ENCODE results near the gene SLC25A33. TPM values are rescaled to one million over a fixed set of nuclear protein-coding genes. Genes with fewer than 3 reads are reported as not detected.

The SLC25A33 gene
- total RNA-seq, 2 donors from 2014 or later = 9.6 to 13.6 TPM

DNA sequence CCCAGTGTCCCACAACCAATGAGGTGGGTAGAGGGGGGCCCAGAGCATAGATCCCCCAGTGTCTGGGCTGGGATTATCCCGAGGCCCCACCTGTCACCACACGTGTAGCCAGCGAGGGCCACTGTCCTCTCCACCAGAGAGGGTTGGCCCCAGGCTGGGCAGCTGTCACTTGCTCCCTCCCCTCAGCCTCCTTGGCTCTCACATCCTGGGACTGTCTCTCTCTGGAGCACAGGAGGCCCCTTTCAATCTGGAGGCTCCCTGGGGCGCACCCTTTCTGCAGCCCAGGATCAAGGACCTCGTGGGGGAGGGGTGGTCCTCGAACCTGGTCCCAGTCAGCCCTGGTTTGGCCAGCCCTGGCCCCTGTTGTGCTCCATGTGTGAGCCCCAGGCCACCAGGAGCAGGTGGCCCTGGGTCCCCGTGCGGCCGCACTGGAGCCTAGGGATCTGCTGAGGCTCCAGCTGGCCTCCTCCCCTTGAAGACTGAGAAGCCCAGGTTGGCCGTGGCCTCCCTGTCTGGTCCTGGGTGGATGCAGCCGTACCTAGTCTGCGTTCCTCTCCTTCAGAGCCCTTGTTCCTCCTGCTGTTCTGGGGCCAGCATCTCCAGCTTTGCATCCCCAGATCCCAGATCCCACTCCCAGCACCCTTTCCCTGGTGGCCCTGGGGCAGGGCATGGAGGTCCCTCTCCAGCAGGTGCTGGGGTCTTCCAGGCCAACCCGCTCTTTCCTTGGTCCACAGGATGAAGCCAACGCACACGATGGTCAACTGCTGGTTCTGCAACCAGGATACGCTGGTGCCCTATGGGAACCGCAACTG, 56.1 kb downstream of the SLC25A33 start:
- Mint-ChIP-seq H3K27ac (no peak overlapping the region), H3K4me3 (no peak overlapping the region), H3K9me3 (no peaks in the 10 kb centered on the region), H3K27me3 (ENCODE audit: insufficient read depth) (no peaks in the 10 kb centered on the region), H3K4me1 (peaks cover 28% of the 10 kb centered on the region), H3K36me3 (ENCODE audit: low read depth) (peaks cover 6% of the 10 kb centered on the region)
- TF ChIP-seq, protein P1, sequence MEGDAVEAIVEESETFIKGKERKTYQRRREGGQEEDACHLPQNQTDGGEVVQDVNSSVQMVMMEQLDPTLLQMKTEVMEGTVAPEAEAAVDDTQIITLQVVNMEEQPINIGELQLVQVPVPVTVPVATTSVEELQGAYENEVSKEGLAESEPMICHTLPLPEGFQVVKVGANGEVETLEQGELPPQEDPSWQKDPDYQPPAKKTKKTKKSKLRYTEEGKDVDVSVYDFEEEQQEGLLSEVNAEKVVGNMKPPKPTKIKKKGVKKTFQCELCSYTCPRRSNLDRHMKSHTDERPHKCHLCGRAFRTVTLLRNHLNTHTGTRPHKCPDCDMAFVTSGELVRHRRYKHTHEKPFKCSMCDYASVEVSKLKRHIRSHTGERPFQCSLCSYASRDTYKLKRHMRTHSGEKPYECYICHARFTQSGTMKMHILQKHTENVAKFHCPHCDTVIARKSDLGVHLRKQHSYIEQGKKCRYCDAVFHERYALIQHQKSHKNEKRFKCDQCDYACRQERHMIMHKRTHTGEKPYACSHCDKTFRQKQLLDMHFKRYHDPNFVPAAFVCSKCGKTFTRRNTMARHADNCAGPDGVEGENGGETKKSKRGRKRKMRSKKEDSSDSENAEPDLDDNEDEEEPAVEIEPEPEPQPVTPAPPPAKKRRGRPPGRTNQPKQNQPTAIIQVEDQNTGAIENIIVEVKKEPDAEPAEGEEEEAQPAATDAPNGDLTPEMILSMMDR (conservative IDR thresholded peaks at IDR 0.05) = no peak
- Histone ChIP-seq H3K4me1 (ENCODE audit: control insufficient read depth, insufficient read depth, low read length) (peaks cover 23% of the 10 kb centered on the region), H3K27ac (ENCODE audit: low read depth, low read length) (no peak overlapping the region), H3K36me3 (ENCODE audit: control insufficient read depth, insufficient read depth, low read length) (peaks cover 12% of the 10 kb centered on the region), H3K9ac (ENCODE audit: extremely low read depth, low read length, poor library complexity, severe bottlenecking) (no peak overlapping the region), H3K4me3 (ENCODE audit: low read length) (no peak overlapping the region), H3K9me3 (ENCODE audit: control insufficient read depth, low read length) (no peaks in the 10 kb centered on the region), H3K27me3 (ENCODE audit: control insufficient read depth, insufficient read depth, low read length, poor library complexity, severe bottlenecking) (no peaks in the 10 kb centered on the region)
- no peak for DNase-seq
- 88 to 89% methylated on average over 15 to 17 of the region's 17 CpGs for WGBS, 2 experiments (ENCODE audit: insufficient coverage in 1 of 2, insufficient read length in 1 of 2)

DNA sequence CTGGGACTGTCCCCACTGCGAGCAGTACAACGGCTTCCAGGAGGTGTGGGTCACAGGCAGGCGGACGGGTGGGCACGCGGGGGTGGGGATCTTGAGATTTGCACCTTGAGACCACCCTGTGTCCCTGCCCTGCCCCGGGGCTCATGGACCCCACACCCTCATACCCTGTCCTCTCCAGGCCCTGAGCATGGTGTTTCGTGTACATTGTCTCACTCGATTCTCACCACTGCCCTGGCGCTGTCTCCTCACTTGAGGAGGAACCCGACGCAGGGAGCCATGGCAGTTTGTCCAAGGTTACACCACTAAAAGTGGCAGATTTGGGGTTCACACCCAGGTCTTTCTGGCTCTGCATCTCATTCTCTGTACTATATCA, 56.7 kb downstream of the SLC25A33 start:
- WGBS, 2 experiments (ENCODE audit: insufficient coverage in 1 of 2, insufficient read length in 1 of 2) = 96 to 98% methylated on average over 12 of the region's 12 CpGs

DNA sequence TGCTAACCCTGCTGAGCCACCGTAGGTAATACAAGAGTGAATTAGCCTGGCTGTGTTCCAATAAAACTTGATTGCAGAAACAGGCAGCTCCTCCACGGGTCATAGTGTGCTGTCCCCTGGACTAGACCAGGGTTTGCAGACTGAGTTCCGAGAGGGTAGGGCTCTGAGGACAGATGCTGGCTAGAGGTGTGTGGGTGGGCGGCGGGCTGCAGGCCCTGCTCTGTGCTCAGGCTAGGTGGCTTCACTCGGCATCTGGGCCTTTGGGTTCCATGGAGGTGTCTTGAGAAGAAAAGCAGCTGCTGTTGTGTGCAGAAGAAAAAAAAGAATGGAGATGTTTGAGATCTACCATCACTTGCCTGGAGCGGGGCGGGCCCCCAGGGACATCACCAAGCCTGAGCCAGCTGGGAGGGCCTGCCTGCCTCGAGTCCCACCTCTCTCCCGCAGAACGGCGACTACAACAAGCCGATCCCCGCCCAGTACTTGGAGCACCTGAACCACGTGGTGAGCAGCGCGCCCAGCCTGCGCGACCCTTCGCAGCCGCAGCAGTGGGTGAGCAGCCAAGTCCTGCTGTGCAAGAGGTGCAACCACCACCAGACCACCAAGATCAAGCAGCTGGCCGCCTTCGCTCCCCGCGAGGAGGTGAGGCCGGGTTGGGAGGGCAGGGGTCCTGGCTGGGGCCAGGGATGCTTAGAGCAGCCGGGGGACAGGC, 57.3 kb downstream of the SLC25A33 start:
- Histone ChIP-seq H3K27me3 (ENCODE audit: control insufficient read depth, insufficient read depth, low read length, poor library complexity, severe bottlenecking) (no peaks in the 10 kb centered on the region), H3K4me1 (ENCODE audit: control insufficient read depth, insufficient read depth, low read length) (peaks cover 19% of the 10 kb centered on the region), H3K4me3 (ENCODE audit: low read length) (no peak overlapping the region), H3K36me3 (ENCODE audit: control insufficient read depth, insufficient read depth, low read length) (peaks cover 13% of the 10 kb centered on the region), H3K9me3 (ENCODE audit: control insufficient read depth, low read length) (no peaks in the 10 kb centered on the region), H3K27ac (ENCODE audit: low read depth, low read length) (no peak overlapping the region), H3K9ac (ENCODE audit: extremely low read depth, low read length, poor library complexity, severe bottlenecking) (no peak overlapping the region)
- DNase-seq = no peak
- H3K4me1 Mint-ChIP-seq = peaks cover 21% of the 10 kb centered on the region
- no peaks in the 10 kb centered on the region for H3K27me3 Mint-ChIP-seq (ENCODE audit: insufficient read depth)
- TF ChIP-seq, protein P1 (conservative IDR thresholded peaks at IDR 0.05) = no peak
- peaks cover 6% of the 10 kb centered on the region for H3K36me3 Mint-ChIP-seq (ENCODE audit: low read depth)
- H3K4me3 Mint-ChIP-seq = no peak overlapping the region
- WGBS, 2 experiments (ENCODE audit: insufficient coverage in 1 of 2, insufficient read length in 1 of 2) = 96 to 97% methylated on average over 9 to 27 of the region's 27 CpGs
- H3K27ac Mint-ChIP-seq = no peak overlapping the region
- H3K9me3 Mint-ChIP-seq = no peaks in the 10 kb centered on the region

More for the DNA sequence above, 56.7 kb downstream of the SLC25A33 start:
- Histone ChIP-seq H3K9ac (ENCODE audit: extremely low read depth, low read length, poor library complexity, severe bottlenecking) (no peak overlapping the region), H3K4me1 (ENCODE audit: control insufficient read depth, insufficient read depth, low read length) (peaks cover 19% of the 10 kb centered on the region), H3K27me3 (ENCODE audit: control insufficient read depth, insufficient read depth, low read length, poor library complexity, severe bottlenecking) (no peaks in the 10 kb centered on the region), H3K9me3 (ENCODE audit: control insufficient read depth, low read length) (no peaks in the 10 kb centered on the region), H3K27ac (ENCODE audit: low read depth, low read length) (no peak overlapping the region), H3K36me3 (ENCODE audit: control insufficient read depth, insufficient read depth, low read length) (peaks cover 13% of the 10 kb centered on the region), H3K4me3 (ENCODE audit: low read length) (no peak overlapping the region)
- no peak overlapping the region for H3K4me3 Mint-ChIP-seq
- no peak overlapping the region for H3K27ac Mint-ChIP-seq
- H3K27me3 Mint-ChIP-seq (ENCODE audit: insufficient read depth) = no peaks in the 10 kb centered on the region
- no peak for DNase-seq
- H3K9me3 Mint-ChIP-seq = no peaks in the 10 kb centered on the region
- peaks cover 23% of the 10 kb centered on the region for H3K4me1 Mint-ChIP-seq
- peaks cover 6% of the 10 kb centered on the region for H3K36me3 Mint-ChIP-seq (ENCODE audit: low read depth)
- TF ChIP-seq, protein P1 (conservative IDR thresholded peaks at IDR 0.05) = no peak
